A549 (cell line): ENCODE results near the gene RNF207. TPM values are rescaled to one million over a fixed set of nuclear protein-coding genes. Genes with fewer than 3 reads are reported as not detected.

Experiments
- ATAC-seq, 2 experiments: fragments of 200-7000 bp in 1 of 2; fragments of >200 bp in 1 of 2; cut with Nextera tagmentation in 1 of 2; cut with Tn5 transposase in 1 of 2; 3 replicates each; pipeline versions ENCODE4 v1.8.0 to v1.9.1; 2018 to 2020; ENCODE audit warnings: mild to moderate bottlenecking in 1 of 2, moderate library complexity in 1 of 2
- CTCF ChIA-PET: fragments of 300-600 bp; sonication (Branson Sonifier 250); formaldehyde crosslinking; extraction: SDS; loops from one replicate; lab custom pipeline; 2021; ENCODE audit warnings: antibody characterized with exemption, inconsistent platforms; lab: Yijun Ruan, JAX
- POLR2A ChIA-PET: fragments of 350-600 bp; formaldehyde crosslinking; extraction: SDS; loops from one replicate; lab custom pipeline; 2021; ENCODE audit warnings: antibody characterized with exemption, inconsistent platforms; lab: Yijun Ruan, JAX
- DNase-seq, 2 experiments: peaks; one replicate each; pipeline versions ENCODE4 v3.0.0 to v3.0.0-alpha.2; 2011 to 2016; ENCODE audit warnings: low read depth in 1 of 2, low spot score in 1 of 2
- FAIRE-seq: peaks from 2 replicates; lab custom pipeline; 2011; peaks lifted over from hg19 to GRCh38; lab: Jason Lieb, UNC
- H3K27ac ChIP-seq, 2 experiments: fragments of >200 bp; sonication (Bioruptor Twin); formaldehyde crosslinking; 3 replicates each; pipeline ENCODE4 v1.5.1; 2016 to 2017
- H3K4me1 ChIP-seq: fragments of >200 bp; sonication (Bioruptor Twin); formaldehyde crosslinking; 3 replicates; pipeline ENCODE4 v1.6.1; 2016
- H3K4me2 ChIP-seq: fragments of >200 bp; sonication (Bioruptor Twin); formaldehyde crosslinking; 3 replicates; pipeline ENCODE4 v1.6.1; 2016
- H3K4me3 ChIP-seq: fragments of >200 bp; sonication (Bioruptor Twin); formaldehyde crosslinking; 3 replicates; pipeline ENCODE4 v1.5.1; 2016
- H3K9me3 ChIP-seq: fragments of >200 bp; sonication (Bioruptor Twin); formaldehyde crosslinking; 3 replicates; pipeline ENCODE4 v1.6.1; 2016
- ESRRA ChIP-seq: fragments of 150-350 bp; IDR thresholded peaks from 2 replicates; pipeline ENCODE4 v1.6.1; 2014; ENCODE audit warnings: mild to moderate bottlenecking, low read length, borderline replicate concordance
- FOSB ChIP-seq: fragments of 250-450 bp; sonication (Bioruptor Pico); IDR thresholded peaks from 2 replicates; pipeline ENCODE4 v1.5.0; 2020; ENCODE audit warnings: mild to moderate bottlenecking, moderate library complexity
- HOXA7 ChIP-seq: fragments of 250-450 bp; sonication (Bioruptor Pico); IDR thresholded peaks from 2 replicates; pipeline ENCODE4 v1.5.0; 2020; ENCODE audit warnings: mild to moderate bottlenecking, moderate library complexity
- MYC ChIP-seq: IDR thresholded peaks from 2 replicates; pipeline ENCODE4 v1.6.1; 2012; ENCODE audit warnings: mild to moderate bottlenecking, inconsistent platforms, low read length, improper control_type of control experiment, borderline replicate concordance
- NPAS2 ChIP-seq: fragments of 250-450 bp; sonication (Bioruptor Pico); IDR thresholded peaks from 2 replicates; pipeline ENCODE4 v1.8.0; 2022; ENCODE audit warnings: mild to moderate bottlenecking, moderate library complexity, borderline replicate concordance
- NR3C1 ChIP-seq: fragments of >200 bp; sonication (Bioruptor Twin); formaldehyde crosslinking; IDR thresholded peaks from 3 replicates; pipeline ENCODE4 v1.6.1; 2017
- POLR2AphosphoS2 ChIP-seq: conservative IDR thresholded peaks from 2 replicates; pipeline ENCODE4 v1.6.1; 2012; ENCODE audit warnings: low read length, improper control_type of control experiment, inconsistent platforms
- RFX5 ChIP-seq: fragments of 450-650 bp; IDR thresholded peaks from 2 replicates; pipeline ENCODE4 v1.7.1; 2014; ENCODE audit warnings: antibody characterized with exemption, mild to moderate bottlenecking, moderate library complexity
- WGBS: methylation state at CpG from one replicate; pipeline ENCODE4 v1.1.6; 2017; ENCODE audit errors: missing lambda C conversion rate; 5-methylcytosine and 5-hydroxymethylcytosine counted together
- polyA plus RNA-seq, 4 experiments: library from polyadenylated mRNA; depleted of rRNA in 3 of 4; stranded (reverse); fragments of >200 nt; fragmentation: RNase III in 1 of 4; extraction: RNeasy Plus Mini Kit Qiagen cat#74134 plus additional on column Dnase treatment in 1 of 4; gene quantifications; 2 replicates in 3 of 4; 3 replicates in 1 of 4; pipeline ENCODE4 v1.2.3, GENCODE V29; 2011 to 2017
- TF ChIP-seq, protein P1 (sequence below): IDR thresholded peaks from 2 replicates; pipeline ENCODE4 v1.6.1; 2012
- TF ChIP-seq, protein P2 (sequence below): fragments of 200-600 bp; sonication (generic); IDR thresholded peaks from 2 replicates; pipeline ENCODE4 v1.6.1; 2016; ENCODE audit warnings: antibody characterized with exemption, mild to moderate bottlenecking, moderate library complexity
- TF ChIP-seq, protein P3 (sequence below): fragments of >200 bp; sonication (Bioruptor Twin); formaldehyde crosslinking; IDR thresholded peaks from 3 replicates; pipeline ENCODE4 v1.5.1; 2016
- TF ChIP-seq, protein P4 (sequence below): fragments of >200 bp; sonication (Bioruptor Twin); formaldehyde crosslinking; IDR thresholded peaks from 3 replicates; pipeline ENCODE4 v1.6.1; 2016
- TF ChIP-seq, protein P5 (sequence below): IDR thresholded peaks from 2 replicates; pipeline ENCODE4 v1.6.1; 2012; ENCODE audit warnings: low read depth, borderline replicate concordance
- TF ChIP-seq, protein P6 (sequence below): fragments of 250-450 bp; sonication (Bioruptor Pico); IDR thresholded peaks from 2 replicates; pipeline ENCODE4 v1.5.0; 2020; ENCODE audit warnings: low read depth, mild to moderate bottlenecking, moderate library complexity
- TF ChIP-seq, protein P7 (sequence below): IDR thresholded peaks from 2 replicates; pipeline ENCODE4 v1.6.1; 2012

RNF207 gene
- polyA plus RNA-seq, 2 of the 4 experiments (the other 2 are of a cell fraction): 11.3 to 24.6 TPM

DNA sequence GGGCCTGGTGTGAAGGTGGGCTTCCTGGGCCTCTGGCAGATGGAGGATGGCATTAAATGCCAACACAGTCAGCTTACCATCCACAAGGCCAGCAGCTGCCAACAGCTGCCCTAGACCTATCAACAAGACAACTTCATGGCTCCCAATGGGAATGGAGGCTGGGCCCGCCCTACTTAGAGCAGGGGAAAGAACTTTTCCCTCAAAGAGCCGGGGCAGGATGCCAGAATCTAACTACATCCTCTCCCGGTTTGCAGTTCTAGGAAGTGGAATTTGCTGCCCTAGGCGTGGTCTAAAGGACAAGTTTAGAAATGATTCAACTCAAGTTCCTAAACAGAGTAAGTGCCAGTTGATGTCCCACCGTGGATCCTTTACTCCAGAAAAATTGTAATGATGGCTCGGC, 16.7 kb downstream of the RNF207 start:
- FAIRE-seq (no peak), ATAC-seq (peak in 1 of 2 experiments; percentile 19; a peak in 3 of 6 replicates), DNase-seq (no peak)
- Histone ChIP-seq H3K4me2 (no peak overlapping the region), H3K4me1 (peaks cover 8% of the 10 kb centered on the region; the same call in 2 of the 3 replicates), H3K9me3 (no peaks in the 10 kb centered on the region), H3K4me3 (no peak overlapping the region), H3K27ac (no peak overlapping the region)
- CTCF ChIA-PET: interaction anchor here (1.1 to 1.2 kb wide), 2 partner anchors 10 to 18 kb away, joined by 3 to 5 read pairs; no protein-coding TSS in a partner anchor
- POLR2A ChIA-PET: interaction anchor here (0.9 kb wide), 1 partner anchor 16 kb away, joined by 3 read pairs; no protein-coding TSS in a partner anchor
- WGBS: 85% methylated on average over 6 of the region's 6 CpGs
- TF ChIP-seq, protein P1, sequence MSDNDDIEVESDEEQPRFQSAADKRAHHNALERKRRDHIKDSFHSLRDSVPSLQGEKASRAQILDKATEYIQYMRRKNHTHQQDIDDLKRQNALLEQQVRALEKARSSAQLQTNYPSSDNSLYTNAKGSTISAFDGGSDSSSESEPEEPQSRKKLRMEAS: no peak
- TF ChIP-seq NR3C1 (no peak), ESRRA (no peak), FOSB (no peak), MYC (no peak), RFX5 (no peak), NPAS2 (CRISPR knock-in tag) (no peak), HOXA7 (CRISPR knock-in tag) (no peak), POLR2AphosphoS2 (no peak)
- TF ChIP-seq, protein P2, sequence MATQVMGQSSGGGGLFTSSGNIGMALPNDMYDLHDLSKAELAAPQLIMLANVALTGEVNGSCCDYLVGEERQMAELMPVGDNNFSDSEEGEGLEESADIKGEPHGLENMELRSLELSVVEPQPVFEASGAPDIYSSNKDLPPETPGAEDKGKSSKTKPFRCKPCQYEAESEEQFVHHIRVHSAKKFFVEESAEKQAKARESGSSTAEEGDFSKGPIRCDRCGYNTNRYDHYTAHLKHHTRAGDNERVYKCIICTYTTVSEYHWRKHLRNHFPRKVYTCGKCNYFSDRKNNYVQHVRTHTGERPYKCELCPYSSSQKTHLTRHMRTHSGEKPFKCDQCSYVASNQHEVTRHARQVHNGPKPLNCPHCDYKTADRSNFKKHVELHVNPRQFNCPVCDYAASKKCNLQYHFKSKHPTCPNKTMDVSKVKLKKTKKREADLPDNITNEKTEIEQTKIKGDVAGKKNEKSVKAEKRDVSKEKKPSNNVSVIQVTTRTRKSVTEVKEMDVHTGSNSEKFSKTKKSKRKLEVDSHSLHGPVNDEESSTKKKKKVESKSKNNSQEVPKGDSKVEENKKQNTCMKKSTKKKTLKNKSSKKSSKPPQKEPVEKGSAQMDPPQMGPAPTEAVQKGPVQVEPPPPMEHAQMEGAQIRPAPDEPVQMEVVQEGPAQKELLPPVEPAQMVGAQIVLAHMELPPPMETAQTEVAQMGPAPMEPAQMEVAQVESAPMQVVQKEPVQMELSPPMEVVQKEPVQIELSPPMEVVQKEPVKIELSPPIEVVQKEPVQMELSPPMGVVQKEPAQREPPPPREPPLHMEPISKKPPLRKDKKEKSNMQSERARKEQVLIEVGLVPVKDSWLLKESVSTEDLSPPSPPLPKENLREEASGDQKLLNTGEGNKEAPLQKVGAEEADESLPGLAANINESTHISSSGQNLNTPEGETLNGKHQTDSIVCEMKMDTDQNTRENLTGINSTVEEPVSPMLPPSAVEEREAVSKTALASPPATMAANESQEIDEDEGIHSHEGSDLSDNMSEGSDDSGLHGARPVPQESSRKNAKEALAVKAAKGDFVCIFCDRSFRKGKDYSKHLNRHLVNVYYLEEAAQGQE: no peak
- TF ChIP-seq, protein P3, sequence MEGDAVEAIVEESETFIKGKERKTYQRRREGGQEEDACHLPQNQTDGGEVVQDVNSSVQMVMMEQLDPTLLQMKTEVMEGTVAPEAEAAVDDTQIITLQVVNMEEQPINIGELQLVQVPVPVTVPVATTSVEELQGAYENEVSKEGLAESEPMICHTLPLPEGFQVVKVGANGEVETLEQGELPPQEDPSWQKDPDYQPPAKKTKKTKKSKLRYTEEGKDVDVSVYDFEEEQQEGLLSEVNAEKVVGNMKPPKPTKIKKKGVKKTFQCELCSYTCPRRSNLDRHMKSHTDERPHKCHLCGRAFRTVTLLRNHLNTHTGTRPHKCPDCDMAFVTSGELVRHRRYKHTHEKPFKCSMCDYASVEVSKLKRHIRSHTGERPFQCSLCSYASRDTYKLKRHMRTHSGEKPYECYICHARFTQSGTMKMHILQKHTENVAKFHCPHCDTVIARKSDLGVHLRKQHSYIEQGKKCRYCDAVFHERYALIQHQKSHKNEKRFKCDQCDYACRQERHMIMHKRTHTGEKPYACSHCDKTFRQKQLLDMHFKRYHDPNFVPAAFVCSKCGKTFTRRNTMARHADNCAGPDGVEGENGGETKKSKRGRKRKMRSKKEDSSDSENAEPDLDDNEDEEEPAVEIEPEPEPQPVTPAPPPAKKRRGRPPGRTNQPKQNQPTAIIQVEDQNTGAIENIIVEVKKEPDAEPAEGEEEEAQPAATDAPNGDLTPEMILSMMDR: no peak
- TF ChIP-seq, protein P4, sequence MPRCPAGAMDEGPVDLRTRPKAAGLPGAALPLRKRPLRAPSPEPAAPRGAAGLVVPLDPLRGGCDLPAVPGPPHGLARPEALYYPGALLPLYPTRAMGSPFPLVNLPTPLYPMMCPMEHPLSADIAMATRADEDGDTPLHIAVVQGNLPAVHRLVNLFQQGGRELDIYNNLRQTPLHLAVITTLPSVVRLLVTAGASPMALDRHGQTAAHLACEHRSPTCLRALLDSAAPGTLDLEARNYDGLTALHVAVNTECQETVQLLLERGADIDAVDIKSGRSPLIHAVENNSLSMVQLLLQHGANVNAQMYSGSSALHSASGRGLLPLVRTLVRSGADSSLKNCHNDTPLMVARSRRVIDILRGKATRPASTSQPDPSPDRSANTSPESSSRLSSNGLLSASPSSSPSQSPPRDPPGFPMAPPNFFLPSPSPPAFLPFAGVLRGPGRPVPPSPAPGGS: no peak
- TF ChIP-seq, protein P5, sequence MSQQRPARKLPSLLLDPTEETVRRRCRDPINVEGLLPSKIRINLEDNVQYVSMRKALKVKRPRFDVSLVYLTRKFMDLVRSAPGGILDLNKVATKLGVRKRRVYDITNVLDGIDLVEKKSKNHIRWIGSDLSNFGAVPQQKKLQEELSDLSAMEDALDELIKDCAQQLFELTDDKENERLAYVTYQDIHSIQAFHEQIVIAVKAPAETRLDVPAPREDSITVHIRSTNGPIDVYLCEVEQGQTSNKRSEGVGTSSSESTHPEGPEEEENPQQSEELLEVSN: no peak
- TF ChIP-seq, protein P6, sequence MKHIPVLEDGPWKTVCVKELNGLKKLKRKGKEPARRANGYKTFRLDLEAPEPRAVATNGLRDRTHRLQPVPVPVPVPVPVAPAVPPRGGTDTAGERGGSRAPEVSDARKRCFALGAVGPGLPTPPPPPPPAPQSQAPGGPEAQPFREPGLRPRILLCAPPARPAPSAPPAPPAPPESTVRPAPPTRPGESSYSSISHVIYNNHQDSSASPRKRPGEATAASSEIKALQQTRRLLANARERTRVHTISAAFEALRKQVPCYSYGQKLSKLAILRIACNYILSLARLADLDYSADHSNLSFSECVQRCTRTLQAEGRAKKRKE (CRISPR knock-in tag): no peak
- TF ChIP-seq, protein P7, sequence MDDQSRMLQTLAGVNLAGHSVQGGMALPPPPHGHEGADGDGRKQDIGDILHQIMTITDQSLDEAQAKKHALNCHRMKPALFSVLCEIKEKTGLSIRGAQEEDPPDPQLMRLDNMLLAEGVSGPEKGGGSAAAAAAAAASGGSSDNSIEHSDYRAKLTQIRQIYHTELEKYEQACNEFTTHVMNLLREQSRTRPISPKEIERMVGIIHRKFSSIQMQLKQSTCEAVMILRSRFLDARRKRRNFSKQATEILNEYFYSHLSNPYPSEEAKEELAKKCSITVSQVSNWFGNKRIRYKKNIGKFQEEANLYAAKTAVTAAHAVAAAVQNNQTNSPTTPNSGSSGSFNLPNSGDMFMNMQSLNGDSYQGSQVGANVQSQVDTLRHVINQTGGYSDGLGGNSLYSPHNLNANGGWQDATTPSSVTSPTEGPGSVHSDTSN: no peak
- TF ChIP-seq, all 56 proteins: peak for 0
